C4-2B (cell line): ENCODE results near the gene SOX1.

Source experiments
- H3K27ac ChIP-seq: fragments of 450-650 bp; 2 replicates; pipeline ENCODE4 v1.5.1; 2017
- ZFX ChIP-seq: fragments of 450-650 bp; IDR thresholded peaks from 2 replicates; pipeline ENCODE4 v1.6.1; 2017
- TF ChIP-seq, protein P1 (sequence below): fragments of 450-650 bp; conservative IDR thresholded peaks from 2 replicates; pipeline ENCODE4 v1.5.1; 2017; ENCODE audit warnings: mild to moderate bottlenecking

The SOX1 gene

DNA sequence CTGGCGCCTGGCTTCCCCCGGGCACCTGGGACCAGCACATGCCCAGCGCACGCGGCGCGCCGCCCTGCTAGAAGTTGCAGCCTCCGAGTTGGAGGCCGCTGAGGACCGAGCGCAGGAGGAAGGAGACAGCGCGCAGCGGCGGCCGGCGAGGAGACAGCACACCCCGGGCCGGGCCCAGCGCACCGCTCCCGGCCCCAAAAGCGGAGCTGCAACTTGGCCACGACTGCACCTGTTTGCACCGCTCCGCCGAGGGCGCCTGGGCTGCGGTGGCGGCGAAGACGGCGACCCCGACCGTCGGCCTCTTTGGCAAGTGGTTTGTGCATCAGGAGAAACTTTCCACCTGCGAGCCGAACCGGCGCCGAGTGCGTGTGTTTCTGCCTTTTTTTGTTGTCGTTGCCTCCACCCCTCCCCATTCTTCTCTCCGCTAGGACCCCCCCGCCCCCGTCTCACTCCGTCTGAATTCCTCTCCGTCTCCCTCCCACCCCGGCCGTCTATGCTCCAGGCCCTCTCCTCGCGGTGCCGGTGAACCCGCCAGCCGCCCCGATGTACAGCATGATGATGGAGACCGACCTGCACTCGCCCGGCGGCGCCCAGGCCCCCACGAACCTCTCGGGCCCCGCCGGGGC is at the start of gene SOX1:
TSS of gene SOX1 (plus strand) at position 34 of the 626 bp plus-strand sequence. CDS start at position 544, 510 bp downstream.
- TF ChIP-seq ZFX, result no peak
- TF ChIP-seq, protein P1, sequence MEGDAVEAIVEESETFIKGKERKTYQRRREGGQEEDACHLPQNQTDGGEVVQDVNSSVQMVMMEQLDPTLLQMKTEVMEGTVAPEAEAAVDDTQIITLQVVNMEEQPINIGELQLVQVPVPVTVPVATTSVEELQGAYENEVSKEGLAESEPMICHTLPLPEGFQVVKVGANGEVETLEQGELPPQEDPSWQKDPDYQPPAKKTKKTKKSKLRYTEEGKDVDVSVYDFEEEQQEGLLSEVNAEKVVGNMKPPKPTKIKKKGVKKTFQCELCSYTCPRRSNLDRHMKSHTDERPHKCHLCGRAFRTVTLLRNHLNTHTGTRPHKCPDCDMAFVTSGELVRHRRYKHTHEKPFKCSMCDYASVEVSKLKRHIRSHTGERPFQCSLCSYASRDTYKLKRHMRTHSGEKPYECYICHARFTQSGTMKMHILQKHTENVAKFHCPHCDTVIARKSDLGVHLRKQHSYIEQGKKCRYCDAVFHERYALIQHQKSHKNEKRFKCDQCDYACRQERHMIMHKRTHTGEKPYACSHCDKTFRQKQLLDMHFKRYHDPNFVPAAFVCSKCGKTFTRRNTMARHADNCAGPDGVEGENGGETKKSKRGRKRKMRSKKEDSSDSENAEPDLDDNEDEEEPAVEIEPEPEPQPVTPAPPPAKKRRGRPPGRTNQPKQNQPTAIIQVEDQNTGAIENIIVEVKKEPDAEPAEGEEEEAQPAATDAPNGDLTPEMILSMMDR, result no peak
- H3K27ac ChIP-seq, result no peak within 1 kb of the TSS

- TF ChIP-seq, protein P1, result no peak
- TF ChIP-seq ZFX, result no peak
- no peak overlapping the region for H3K27ac ChIP-seq
Measured at GRCh38 chr13:112024577-112024976, 42.4 kb upstream of the SOX1 start.

DNA sequence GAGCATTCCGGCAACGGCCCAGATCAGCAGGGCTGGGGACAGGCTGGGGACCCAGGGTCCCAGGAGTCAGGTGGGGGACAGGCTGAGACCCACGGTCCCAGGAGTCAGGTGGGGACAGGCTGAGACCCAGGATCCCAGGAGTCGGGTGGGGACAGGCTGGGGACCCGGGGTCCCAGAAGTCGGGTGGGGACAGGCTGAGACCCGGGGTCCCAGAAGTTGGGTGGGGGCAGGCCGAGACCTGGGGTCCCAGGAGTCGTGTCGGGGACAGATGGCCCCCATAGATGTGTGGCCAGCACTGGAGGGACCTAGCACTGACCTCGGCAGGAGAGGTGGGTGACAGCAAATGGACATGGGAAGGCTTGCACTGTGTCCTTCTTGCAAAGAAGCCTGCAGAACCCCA is 39.7 kb upstream of the SOX1 start:
- H3K27ac ChIP-seq, result no peak overlapping the region
- TF ChIP-seq, protein P1, result no peak
- TF ChIP-seq ZFX, result no peak

DNA sequence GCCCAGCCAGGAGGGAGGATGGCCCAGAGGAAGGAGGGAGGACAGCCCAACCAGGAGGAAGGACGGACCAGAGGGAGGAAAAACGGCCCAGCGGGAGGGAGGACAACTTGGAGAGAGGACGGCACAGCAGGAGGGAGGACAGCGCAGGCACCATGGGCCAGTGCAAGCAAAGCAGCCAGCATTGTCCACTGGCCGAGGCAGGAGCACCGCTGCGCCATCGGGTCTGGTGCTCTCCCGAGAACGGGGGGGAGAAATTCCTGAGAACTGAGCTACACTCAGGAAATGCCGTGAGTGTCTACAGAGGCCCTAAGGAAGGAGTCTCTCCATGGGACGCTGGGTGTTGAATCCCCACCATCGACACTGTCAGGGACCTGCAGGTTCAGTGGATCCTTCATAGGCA is 38.5 kb upstream of the SOX1 start:
- no peak overlapping the region for H3K27ac ChIP-seq
- TF ChIP-seq ZFX, result no peak
- TF ChIP-seq, protein P1, result no peak

GRCh38 chr13:112029143-112029542 is 37.8 kb upstream of the SOX1 start:
- no peak overlapping the region for H3K27ac ChIP-seq
- no peak for TF ChIP-seq ZFX
- TF ChIP-seq, protein P1, result no peak

GRCh38 chr13:112032186-112032993 is 34.6 kb upstream of the SOX1 start:
- TF ChIP-seq, protein P1, result no peak
- TF ChIP-seq ZFX, result no peak
- H3K27ac ChIP-seq, result no peak overlapping the region

DNA sequence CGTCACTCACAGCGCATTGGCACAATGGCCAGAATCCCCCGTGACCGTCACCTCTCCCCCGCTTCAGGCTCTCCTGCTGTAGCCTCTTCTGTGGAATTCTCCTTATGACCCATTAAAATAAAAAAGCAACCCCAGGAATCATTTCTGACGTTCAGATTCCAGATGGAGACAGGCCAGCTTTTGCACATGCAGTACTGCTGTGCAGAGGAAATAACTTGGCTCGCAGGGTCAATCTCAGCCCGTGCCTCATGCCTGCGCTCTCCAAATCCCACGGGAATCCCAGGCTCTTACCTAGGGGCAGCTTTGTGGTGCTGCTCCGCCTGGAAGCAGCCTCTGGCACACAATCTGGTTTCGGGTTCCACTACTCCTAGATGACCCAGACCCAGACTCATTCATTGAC is 32.7 kb upstream of the SOX1 start:
- H3K27ac ChIP-seq, result no peak overlapping the region
- TF ChIP-seq ZFX, result no peak
- TF ChIP-seq, protein P1, result no peak
